Gastroesophageal sphincter (tissue), 4 donors: ENCODE results near the gene EMID1. TPM values are rescaled to one million over a fixed set of nuclear protein-coding genes. Genes with fewer than 3 reads are reported as not detected.

Source experiments
- ATAC-seq: fragments of 150-250 bp; one replicate; pipeline ENCODE4 v1.9.1; 2016; ENCODE audit warnings: mild to moderate bottlenecking, moderate library complexity
- H3K27ac ChIP-seq, 4 donors: fragments of 200-600 bp; sonication (generic) in 3 of 4; 1 replicate in 3 of 4; 2 replicates in 1 of 4; pipeline ENCODE4 v1.5.1; 2016 to 2019
- H3K27me3 ChIP-seq: fragments of 200-600 bp; sonication (generic); one replicate; pipeline ENCODE4 v1.5.1; 2019
- H3K36me3 ChIP-seq, 2 donors: fragments of 200-600 bp; sonication (generic); one replicate each; pipeline ENCODE4 v1.5.1; 2019; ENCODE audit warnings: control low read depth in 1 of 2
- H3K4me1 ChIP-seq, 3 donors: fragments of 200-600 bp; sonication (generic); 1 replicate in 2 of 3; 2 replicates in 1 of 3; pipeline ENCODE4 v1.5.1; 2016 to 2019; ENCODE audit warnings: control low read depth in 2 of 3
- H3K4me3 ChIP-seq, 2 donors: fragments of 200-600 bp; sonication (generic); one replicate each; pipeline ENCODE4 v1.5.1; 2019; ENCODE audit warnings: mild to moderate bottlenecking in 1 of 2, moderate library complexity in 1 of 2
- H3K9me3 ChIP-seq, 3 donors: fragments of 200-600 bp; sonication (generic); one replicate each; pipeline ENCODE4 v1.5.1; 2017 to 2019; ENCODE audit warnings: control low read depth in 2 of 3
- CTCF ChIP-seq, 4 experiments: fragments of 200-600 bp in 2 of 4; fragments of 450-650 bp in 2 of 4; sonication (generic) in 1 of 4; IDR thresholded peaks; one replicate each; pipeline ENCODE4 v1.5.1; 2017 to 2019; ENCODE audit warnings: antibody characterized with exemption in 4 of 4, mild to moderate bottlenecking in 2 of 4, moderate library complexity in 2 of 4
- EP300 ChIP-seq: sonication (generic); formaldehyde crosslinking; IDR thresholded peaks from one replicate; pipeline ENCODE4 v1.6.1; 2017; ENCODE audit warnings: antibody characterized with exemption, mild to moderate bottlenecking
- POLR2A ChIP-seq, 2 donors: fragments of 450-650 bp; IDR thresholded peaks; one replicate each; pipeline ENCODE4 v1.6.1; 2017; ENCODE audit warnings: antibody characterized with exemption in 2 of 2, mild to moderate bottlenecking in 2 of 2, moderate library complexity in 1 of 2
- POLR2AphosphoS5 ChIP-seq: sonication (generic); formaldehyde crosslinking; IDR thresholded peaks from one replicate; pipeline ENCODE4 v1.6.1; 2017; ENCODE audit warnings: antibody characterized with exemption
- WGBS, 2 donors: methylation state at CpG; one replicate each; pipeline ENCODE4 v1.1.5; 2018; ENCODE audit warnings: low coverage in 1 of 2; 5-methylcytosine and 5-hydroxymethylcytosine counted together
- total RNA-seq, 4 donors: library from RNA; depleted of rRNA; stranded (reverse); fragments of >200 nt; gene quantifications; one replicate each; pipeline ENCODE4 v1.1.0, GENCODE V29; 2016

The EMID1 gene
- total RNA-seq = 1 to 10 TPM in 2 of 4 donors, under 1 TPM in 2; 0.15 to 1.5 (median 0.69) TPM

- ATAC-seq = peak; percentile 65
- TF ChIP-seq POLR2AphosphoS5 = no peak
- no peak for TF ChIP-seq EP300
- TF ChIP-seq CTCF (IDR thresholded peaks at IDR 0.05) = peak in 3 of 4 experiments; percentile 16 to 49 (median 26)
- H3K4me3 ChIP-seq = peak within 1 kb of the TSS; percentile 6 to 58
- H3K36me3 ChIP-seq = no peaks in the 10 kb centered on the region
- no peaks in the 10 kb centered on the region for H3K9me3 ChIP-seq
- peaks cover 0 to 22% (median 7%) of the 10 kb centered on the region in 3 donors for H3K4me1 ChIP-seq
- H3K27me3 ChIP-seq = peaks cover 26% of the 10 kb centered on the region
- 0% methylated on average over 6 of the region's 90 CpGs; no CpG with 5 or more reads in 1 of the 2 donors for WGBS, 2 donors
- H3K27ac ChIP-seq = peak within 1 kb of the TSS in 1 of 4 donors; percentile 4
These were observed at the start of gene EMID1 for GRCh38 chr22:29205594-29206371. Gene EMID1, plus strand, starts transcription at chr22:29205896. Its CDS starts 143 bp downstream, at chr22:29206039.

GRCh38 chr22:29155966-29156365, 49.7 kb upstream of the EMID1 start:
- Histone ChIP-seq H3K36me3 (no peaks in the 10 kb centered on the region), H3K27me3 (peaks cover 10% of the 10 kb centered on the region), H3K27ac (no peak overlapping the region), H3K4me3 (no peak overlapping the region), H3K9me3 (no peaks in the 10 kb centered on the region), H3K4me1 (peaks cover 0 to 33% (median 12%) of the 10 kb centered on the region in 3 donors)
- ATAC-seq = no peak
- TF ChIP-seq CTCF (IDR thresholded peaks at IDR 0.05) (no peak), POLR2AphosphoS5 (no peak), EP300 (no peak), POLR2A (IDR thresholded peaks at IDR 0.05) (no peak)
- WGBS, 2 donors = 80% methylated on average over 1 of the region's 1 CpG; no CpG with 5 or more reads in 1 of the 2 donors

DNA sequence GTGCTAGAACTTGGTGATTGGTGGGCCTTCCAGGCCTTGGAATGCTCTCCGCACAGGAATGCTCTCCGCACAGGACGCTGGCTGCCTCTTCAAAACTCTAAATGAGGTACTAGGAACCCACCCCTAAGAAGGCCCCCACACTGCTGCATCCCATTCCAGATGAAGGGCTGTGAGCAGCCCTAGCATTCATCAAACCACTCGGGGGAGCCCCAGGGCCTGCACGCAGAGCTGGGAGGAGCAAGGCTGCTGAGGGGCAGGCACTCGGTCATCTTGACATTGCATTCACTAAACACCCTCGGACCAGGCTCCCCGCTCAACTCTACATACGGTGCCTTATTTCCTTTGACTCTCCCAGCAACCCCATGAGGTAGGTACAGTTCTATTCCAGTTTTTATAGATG, 49.2 kb upstream of the EMID1 start:
- Histone ChIP-seq H3K27ac (no peak overlapping the region), H3K36me3 (no peaks in the 10 kb centered on the region), H3K4me3 (no peak overlapping the region), H3K27me3 (peaks cover 10% of the 10 kb centered on the region), H3K9me3 (no peaks in the 10 kb centered on the region), H3K4me1 (peaks cover 0 to 33% (median 12%) of the 10 kb centered on the region in 3 donors)
- ATAC-seq = no peak
- 67 to 73% methylated on average over 3 to 7 of the region's 9 CpGs for WGBS, 2 donors
- TF ChIP-seq POLR2A (IDR thresholded peaks at IDR 0.05) (no peak), POLR2AphosphoS5 (no peak), CTCF (IDR thresholded peaks at IDR 0.05) (no peak), EP300 (no peak)

DNA sequence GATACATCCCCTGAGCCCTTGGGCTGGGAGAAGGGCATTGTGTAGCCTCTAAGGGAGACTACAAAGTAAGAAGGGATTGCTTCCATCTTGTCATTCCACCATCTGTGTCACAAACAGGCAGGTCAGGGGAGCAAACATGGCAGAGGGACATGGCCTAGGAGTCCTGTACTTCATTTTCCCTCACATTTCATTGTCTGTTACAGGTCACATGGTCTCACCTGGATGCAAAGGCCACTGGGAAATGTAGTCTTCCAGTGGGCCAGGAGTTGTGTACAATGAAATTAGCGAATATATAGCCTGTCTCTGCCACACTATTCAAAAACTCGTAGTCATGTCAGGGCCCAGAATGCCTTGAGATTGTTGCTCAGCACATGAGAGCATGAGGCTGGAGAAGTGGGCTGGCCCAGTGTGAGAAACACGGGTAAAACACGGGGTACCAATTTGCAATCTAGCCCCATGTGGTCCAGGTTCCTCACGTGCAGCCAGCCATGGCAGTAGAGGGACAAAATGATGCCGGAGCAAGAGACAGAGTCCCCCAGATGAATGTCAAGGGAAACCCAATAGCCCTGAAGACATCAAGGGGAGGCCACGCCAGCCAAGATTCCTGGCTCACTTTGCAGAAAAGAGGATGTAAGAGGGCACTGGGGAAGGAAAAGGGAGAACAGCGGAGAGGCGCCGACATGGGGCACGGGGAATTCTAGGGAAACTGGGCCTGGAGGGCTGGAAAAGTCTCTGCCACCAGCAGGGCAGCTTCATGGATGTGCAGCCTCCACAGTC, 47.7 kb upstream of the EMID1 start:
- WGBS, 2 donors = 95 to 100% methylated on average over 5 to 11 of the region's 11 CpGs
- H3K27ac ChIP-seq = no peak overlapping the region
- no peak overlapping the region for H3K4me3 ChIP-seq
- H3K9me3 ChIP-seq = no peaks in the 10 kb centered on the region
- TF ChIP-seq POLR2A (IDR thresholded peaks at IDR 0.05) (no peak), POLR2AphosphoS5 (no peak), EP300 (no peak), CTCF (IDR thresholded peaks at IDR 0.05) (no peak)
- peaks cover 0 to 19% (median 8%) of the 10 kb centered on the region in 3 donors for H3K4me1 ChIP-seq
- H3K27me3 ChIP-seq = peaks cover 10% of the 10 kb centered on the region
- H3K36me3 ChIP-seq = no peaks in the 10 kb centered on the region
- ATAC-seq = no peak
